Umbilical cord (tissue), 2 donors: ENCODE data around the gene ZNF740. TPM values are rescaled to one million over a fixed set of nuclear protein-coding genes. Genes with fewer than 3 reads are reported as not detected.
"Not testable (repeated sequence)": the region's sequence is repeated elsewhere in the genome, so short reads cannot be mapped to it uniquely, and the experiment has no call there.

Experiments used
- DNase-seq: peaks from one replicate; pipeline ENCODE4 v3.0.0-alpha.2; 2015; ENCODE audit warnings: low spot score
- total RNA-seq: library from RNA; depleted of rRNA; stranded (reverse); fragments of >200 nt; gene quantifications from one replicate; pipeline ENCODE4 v1.2.3, GENCODE V29; 2014; ENCODE audit warnings: low replicate concordance; ENCODE audit not compliant: insufficient read depth

ZNF740 gene
- total RNA-seq, 1 donor from 2014 or later, result 14.9 TPM

DNA sequence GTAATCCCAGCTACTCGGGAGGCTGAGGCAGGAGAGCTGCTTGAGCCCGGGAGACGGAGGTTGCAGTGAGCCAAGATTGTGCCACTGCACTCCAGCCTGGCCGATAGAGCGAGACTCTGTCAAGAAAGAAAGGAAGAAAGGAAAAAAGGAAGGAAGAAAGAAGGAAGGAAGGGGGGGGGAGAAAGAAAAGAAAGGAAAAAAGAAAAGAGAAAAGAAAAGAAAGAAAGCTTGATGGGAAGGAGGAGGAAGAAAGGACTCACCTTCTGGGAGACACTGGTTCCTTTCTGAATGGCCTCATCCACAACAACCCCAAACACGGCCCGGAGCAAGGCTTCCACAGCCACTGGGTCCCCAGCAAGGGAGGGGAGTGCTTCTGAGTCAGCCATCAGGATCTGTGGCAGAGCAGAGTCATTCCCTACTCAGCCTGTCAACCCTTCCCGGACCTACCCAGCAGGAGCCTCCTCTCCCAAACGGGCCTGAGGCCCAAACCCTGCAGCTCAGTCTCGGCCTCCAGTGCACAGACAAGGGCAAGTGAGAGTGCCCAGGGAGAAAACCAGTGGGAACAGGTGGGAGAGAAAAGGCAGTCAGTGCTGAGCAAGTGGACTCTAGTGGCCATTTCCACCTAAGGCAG is 7.3 kb upstream of the ZNF740 start:
- DNase-seq, result no peak

DNA sequence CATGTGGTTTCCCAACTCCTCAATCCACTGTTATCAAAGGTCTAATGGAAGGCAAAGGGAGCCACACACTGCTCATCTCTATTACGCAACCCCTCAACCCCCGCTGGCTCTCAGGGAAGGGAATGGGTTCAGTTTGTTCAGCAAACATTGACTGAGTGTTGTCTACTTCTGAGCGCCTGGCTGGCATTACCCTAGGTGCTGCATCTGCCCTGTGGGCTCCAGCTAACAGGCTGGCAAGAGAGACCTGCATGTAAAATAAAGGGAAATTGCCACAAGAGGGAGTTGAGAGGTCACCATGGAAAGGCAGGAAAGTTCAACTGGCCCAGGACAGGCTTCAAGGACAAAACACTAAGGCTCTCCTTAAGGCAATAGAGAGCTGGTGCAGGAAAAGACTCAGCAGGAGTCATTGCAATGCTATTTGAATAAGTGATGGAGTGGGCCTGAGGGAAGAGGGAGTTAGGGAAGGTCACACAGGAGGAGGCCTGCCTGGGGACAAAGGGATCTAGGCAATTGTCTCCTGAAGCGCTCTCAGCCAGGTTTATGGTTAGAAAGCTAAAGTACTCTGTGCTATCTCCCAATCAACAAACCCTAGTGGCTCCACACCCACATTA is 5.5 kb upstream of the ZNF740 start:
- DNase-seq, result no peak

DNA sequence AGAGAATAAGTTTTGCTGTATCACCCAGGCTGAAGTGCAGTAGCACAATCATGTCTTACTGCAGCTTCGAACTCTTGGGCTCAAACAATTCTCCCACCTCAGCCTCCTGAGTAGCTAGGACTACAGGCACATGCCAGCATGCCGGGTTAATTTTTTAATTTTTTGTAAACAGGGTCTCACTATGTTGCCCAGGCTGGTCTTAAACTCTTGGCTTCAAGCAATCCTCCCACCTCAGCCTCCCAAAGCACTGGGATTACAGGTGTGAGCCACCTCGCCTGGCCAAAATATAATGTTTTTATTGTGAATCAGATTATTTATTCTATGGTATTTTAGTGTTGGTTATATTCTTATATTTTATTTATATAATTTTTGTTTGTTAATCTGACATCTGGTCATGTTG is 3.8 kb upstream of the ZNF740 start:
- DNase-seq, result no peak

DNA sequence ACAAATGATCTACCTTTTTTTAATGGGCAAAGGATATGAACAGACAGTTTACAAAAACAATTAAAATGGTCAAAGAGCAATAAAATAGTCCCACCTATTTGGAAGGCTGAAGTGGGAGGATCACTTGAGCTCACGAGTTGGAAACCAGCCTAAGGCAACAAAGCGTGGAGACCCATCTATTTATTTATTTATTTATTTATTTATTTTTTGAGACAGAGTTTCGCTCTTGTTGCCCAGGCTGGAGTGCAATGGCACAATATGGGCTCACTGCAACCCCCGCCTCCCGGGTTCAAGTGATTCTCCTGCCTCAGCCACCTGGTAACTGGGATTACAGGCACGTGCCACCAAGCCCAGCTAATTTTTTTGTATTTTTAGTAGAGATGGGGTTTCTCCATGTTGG is 3.1 kb upstream of the ZNF740 start:
- DNase-seq, result not testable (repeated sequence)

DNA sequence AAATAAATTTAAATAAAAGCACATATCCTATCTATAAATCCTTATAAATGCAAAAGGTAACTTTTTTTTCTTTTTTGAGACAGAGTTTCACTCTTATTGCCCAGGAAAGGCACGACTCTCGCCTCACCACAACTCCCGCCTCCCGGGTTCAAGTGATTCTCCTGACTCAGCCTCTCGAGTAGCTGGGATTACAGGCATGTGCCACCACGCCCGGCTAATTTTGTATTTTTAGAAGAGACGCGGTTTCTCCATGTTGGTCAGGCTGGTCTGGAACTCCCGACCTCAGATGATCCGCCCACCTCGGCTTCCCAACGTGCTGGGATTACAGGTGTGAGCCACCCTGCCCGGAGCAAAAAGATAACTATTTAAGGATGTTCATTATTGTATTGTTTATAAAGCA is 1.7 kb upstream of the ZNF740 start:
- DNase-seq, result not testable (repeated sequence)

DNA sequence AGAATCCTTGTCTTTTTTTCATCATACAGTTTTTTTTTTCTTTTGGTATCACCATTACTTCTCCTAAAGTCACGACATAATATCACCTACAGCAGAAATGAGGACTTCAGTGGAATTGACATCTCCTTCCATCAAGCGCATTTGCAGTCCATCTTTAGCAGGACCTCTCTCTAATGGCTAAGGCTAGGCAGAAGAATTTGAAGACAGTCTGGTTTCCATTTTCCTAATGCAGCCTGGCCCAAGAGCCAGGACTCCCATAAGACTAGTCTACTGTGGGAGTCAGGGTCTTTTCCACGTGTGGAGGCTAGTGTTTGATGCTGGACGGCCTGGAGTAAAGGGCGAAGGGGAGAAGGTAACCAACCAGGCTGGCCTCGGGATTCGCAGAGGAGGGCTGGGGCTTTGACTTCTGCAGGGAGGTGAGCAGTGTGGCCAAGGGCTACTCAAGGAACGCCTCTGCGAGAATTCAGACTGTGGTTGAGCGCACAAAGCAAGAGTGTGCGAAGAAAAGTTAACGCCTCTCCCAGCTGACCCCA is 769 bp upstream of the ZNF740 start:
- no peak for DNase-seq

DNA sequence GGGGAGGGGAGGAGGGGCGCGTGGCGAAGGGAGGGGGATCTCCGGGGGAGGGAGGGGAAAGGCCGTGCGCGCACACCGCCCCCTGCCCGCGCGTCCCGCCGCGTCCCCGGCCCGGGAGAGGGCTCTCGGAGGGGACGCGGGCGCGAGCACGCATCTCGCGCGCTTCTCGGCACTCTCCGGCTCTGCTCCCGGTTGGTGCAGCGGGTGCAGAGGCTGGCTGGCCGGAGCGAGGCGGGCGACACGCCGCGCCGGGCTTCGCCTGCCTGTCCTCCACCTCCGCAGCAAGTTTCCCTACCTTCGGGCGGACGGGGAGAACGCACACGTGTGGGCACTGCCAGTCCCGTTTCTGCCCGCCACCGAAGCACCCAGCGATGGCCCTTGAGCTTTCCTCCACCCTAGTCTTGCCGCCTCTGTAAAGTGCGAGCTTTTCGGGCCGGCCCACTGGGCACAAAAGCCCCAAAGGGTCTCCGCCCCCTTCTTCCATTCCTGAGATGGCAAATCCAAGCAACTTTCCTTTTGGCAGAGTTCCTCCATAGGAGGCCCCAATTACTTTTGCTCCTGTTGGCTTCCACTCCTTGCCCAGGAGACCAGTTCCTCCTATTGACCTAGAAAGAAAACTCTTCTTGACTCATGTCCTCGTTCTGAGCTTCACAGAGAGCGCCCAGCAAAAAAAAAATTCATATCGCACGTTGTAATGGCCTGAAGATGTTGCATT is 566 bp downstream of the ZNF740 start:
- peak; percentile 86 for DNase-seq

DNA sequence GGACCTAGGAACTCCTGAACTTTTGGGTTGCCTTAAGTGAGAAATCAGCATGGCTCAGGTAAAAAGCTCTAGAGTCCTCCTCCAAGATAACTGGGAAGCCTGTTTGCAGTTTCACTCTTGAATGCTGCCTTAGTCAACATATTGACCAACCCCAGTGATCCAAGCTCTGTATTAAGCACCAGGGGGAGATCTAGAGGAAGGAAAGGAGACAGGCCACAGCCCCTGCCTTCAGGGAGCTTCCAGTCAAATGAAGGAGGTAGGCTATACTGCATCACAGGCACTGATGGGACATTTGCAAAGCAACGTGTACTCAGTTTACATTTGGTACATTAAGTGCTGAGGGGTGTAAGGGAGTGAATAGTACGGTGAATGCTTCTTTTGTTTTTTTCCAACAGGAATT is 1.4 kb downstream of the ZNF740 start:
- DNase-seq, result no peak

DNA sequence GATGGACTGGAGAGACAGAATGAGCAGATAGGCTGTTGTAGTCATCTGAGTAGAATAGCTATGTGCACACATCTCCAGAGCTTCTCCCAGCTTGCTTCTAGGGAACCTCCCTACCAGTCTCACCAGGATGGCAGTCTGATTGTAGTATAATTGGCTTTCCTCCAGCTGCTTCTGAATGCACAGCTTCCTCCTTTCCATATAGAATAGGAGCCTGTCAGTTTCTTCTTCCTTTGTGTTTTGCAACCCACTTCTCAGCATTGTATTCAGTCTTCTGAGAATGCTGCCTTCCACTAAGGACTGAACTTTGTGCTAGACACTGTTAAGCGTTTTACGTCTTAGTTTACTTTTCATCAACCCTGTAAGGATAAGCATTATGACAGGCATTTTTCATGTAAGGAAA is 2.4 kb downstream of the ZNF740 start:
- DNase-seq, result no peak

DNA sequence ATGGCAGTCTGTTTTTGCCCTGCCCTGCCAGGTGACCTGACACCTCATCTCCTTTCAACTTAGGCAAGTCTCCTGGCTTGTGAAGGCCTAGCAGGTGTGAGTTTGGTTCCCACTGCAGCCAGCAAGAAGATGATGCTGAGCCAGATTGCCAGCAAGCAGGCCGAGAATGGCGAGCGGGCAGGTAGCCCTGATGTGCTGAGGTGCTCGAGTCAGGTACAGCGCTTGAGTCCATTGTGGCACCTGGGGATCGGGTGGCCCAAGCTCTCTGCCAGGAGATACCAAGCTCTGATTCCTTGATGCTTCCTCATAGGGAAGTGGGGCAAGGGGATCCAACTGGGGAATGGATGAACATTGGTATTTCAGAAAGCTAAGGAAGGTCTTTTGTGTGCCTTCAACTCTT is 4.3 kb downstream of the ZNF740 start:
- DNase-seq, result no peak

DNA sequence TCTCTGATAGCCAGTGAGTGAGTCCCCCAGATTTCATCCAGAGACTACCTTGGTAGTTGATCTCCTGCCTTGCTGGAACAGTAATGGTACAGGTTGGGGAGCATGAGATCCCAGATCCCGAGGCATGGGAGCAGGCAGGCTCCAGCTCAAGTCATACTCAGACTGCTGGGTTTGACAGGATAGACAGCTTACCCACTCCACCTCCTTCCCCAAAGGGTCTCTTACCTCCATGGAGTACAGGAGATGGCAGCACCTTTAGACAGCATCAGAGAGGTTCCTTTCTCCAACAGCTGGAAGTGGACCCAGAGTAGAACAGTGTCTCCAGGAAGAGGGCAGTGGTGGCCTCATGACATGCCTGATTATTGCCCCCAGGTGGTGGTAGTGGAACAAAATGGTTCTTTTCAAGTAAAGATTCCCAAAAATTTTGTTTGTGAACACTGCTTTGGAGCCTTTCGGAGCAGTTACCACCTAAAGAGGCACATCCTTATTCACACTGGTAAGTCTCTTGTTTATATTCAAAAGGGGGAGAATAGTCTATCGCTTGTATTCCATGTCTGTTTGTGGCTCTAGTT is 5.1 kb downstream of the ZNF740 start:
- no peak for DNase-seq

DNA sequence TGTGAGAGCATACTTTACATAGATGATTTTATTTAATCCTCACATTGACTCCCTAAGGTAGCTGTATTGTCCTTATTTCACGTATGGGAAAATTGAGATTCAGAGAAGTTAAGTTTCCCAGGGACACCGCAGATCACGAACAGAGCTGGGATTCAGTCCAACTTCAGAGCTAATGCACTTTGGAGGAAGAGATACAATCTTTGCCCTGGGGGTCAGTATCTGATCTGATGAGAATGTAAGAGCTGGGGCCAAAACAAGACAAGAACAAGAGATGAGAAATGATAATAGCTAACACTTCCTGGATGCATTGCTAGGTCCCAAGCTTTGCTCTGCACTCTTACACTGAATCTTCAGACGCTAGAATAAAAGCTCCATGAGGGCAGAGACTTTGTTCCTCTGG is 6.2 kb downstream of the ZNF740 start:
- no peak for DNase-seq

DNA sequence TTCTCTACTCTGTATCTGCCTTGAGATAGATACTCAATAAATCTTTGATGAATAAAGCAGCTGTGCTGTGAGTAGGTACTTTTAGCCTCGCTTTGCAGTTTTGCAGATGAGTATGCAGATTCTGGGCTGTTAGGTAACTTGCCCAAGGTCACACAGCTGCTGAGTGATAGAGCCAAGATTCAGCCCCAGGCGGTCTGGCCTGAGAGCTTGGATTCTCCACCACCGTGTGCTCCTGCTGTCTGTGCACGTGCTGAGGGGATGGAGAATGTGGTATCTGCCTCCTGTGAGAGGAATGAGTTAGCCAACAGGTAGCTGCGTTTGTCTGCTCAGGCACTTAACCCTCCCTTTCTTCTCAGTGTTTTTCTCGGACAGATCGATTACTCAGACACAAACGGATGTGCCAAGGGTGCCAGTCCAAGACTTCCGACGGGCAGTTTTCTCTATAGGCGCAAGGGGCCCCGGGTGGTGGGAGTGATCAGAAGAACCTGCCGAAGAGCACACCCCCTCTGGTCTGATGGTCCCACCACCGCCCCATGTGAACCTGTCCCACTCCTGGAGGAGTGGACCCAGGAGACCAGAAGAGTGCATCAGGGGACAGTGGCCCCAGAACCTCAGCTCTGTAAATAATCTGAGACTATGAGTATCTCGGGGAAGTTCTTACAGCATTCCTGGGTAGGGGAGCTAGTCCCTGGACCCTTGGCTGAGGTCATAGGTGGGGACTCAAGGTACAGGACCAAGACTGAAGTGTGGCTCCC is 6.8 kb downstream of the ZNF740 start:
- no peak for DNase-seq

DNA sequence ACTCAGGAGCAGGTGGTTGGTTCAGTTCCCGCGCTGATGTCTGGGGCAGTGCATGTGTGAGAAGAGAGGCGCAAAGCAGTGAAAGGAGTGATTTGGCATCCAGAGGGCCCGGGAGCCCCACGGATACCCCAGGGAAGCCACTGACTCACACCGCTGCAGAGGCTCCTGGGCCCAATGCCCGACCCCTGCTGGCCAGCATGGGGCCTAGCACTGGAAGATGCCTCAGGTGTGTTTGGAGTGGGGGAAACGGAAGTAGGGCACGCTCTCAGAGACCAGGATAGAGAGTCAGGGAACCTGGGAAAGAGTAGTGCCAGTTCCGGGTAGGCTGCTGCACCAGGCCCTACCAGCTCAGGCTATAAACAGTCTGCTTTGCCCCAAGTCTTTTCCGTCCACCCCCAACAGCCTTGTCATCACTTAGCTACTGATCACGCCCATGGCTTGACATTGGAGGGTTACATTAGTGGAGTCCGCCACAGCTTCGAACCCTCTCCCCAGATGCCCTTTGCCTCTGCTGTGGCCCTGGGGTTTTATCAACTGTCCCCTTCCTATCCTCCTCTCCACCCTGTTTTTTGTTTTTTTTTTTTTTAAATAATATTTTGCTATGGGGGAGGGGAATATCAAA is 9.7 kb downstream of the ZNF740 start:
- no peak for DNase-seq

DNA sequence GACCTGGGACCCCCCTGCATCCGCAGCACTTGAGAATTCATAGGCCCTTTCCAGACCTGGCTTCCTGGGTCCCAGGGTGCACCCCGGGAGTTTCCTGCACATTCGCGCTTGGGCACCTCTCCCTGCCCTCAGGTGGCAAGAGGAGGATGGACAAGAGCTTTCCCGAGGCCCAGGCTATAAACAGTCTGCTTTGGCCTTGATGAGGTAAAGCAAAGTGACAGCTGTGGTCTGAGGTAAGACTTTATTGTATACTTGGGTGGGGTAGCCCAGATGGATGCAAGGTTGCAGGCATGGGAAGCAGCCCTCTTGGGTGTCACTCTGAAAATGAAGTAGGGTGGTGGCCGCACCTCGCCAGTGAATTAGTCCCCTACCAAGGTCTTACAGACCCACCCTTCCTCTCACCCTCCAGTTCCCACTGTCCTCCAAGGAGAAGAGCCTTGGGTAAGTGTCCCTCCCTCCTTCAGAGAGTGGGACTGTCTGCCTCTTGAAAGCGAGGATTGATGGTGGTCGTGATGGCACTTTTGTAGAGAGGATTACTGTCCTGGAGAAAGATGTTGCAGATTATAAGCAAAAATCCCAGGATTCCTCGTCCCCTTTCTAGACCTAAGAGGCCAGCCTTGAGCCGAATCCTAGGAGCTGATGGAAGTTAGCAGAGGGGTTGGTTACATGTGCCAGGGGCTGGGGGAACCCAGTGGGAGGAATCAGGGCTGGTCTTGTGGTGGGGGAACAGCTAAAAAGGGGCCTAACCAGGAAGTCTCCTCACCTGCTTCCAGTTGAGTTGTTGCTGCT is 10.8 kb downstream of the ZNF740 start:
- DNase-seq, result no peak

DNA sequence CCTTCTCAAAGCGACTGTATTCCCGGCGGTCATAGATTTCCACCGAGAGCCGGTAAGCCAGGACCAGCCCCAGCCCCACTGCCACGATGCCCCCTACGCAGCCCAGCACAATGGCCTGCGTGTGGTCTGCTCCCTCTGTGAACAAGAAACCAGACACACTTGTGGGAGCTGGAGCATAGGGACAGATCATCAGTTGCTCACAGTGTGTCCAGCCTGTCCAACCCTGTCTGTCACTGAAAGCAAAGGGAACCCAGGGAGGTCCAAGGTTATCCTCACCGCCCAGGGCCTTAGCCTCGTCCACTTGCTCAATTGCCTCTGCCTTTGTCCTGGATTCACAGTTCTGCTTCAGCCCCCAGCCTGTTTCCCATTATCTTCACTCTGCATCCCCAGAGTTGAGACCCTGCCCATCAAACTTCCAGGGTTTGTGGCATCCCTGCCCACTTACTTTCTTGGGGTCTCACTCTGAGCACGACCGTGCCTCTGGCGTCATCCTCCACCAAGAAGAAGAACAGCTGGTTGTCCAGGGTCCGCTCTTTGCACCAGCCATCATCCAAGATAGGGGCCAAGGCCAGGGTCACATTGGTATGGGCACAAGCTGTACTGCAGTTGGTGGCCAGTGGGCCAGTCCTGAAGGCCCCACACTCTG is 11.5 kb downstream of the ZNF740 start:
- no peak for DNase-seq

DNA sequence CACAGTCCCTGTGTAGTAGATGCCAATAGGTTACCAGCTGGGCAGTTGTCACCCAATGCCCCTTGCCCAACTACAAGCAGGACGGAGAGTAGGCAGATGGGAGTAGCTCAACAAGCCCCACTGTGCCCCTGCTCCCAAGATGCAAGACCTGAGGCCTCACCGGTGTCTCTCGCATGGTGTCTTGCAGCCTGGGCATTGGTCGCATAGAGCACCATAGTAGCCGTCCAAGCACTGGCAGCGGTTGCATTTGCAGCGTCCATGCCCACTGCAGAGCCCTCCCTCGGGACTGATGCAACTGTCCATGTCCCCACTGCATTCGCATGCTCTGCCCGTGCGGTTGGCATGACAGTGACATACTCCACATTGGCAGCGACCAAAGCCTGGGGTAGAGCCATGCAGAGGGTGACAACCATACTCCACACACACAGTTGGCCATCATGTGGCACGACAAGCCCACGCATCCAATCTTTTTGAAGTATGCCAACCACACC is 12.1 kb downstream of the ZNF740 start:
- DNase-seq, result no peak

DNA sequence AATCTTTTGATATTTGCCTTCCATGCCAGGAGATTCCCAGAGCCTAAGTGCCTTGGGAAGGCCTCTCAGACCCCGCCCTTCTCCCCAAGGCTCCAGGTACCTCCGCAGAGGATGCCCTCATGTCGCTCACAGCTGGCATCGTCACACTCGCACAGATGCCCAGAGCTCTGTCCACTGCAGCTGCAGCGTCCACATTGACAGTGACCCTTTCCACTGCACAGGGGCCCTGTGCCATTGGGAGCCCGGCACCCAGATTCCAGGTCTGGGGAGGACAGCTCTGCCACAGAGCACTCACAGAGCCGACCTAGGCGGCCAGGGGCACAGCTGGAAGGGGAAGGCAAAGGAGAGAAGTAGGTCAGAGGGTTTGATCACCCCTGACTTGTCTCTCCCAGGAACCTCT is 12.5 kb downstream of the ZNF740 start:
- no peak for DNase-seq

DNA sequence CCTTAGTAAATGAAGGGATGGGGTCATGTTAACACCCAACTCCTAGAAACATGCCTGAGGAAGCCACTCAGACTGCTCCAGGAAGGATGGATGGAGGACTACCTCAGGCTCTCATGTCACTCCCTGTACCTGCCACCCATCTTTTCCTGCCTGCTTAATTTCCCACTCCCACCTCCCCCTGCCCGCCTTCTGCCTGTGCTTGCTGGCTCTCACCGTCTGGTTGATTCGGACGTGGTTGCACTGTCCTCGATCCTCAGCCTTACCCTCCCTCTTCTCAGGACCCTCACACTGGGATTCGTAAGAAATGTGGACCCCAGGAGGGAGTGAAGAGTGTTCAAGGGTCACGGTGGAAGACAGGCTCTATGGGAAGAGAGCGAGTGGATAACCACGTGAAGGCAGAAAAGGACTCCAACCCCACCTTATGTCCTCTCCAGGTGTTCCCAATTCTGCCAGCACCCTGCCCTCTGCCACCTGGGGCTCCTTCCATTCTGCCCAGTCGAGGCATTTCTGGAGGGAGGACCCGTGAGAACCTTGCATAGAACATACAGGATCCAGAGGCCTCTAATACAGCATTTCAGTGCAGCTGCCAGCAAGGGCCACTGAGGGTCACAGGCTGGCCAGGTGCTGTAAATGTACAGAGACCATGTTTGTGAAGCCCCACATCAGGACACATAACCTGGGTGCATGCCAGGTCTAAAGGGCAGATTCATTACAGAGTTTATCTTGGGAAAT is 13.6 kb downstream of the ZNF740 start:
- DNase-seq, result no peak
